WERI-Rb-1 (cell line): ENCODE measurements around the gene PDGFC.
A peak's percentile ranks its signal among the peaks of the same experiment; 100 is the strongest.

ENCODE experiments used
- DNase-seq: peaks from one replicate; pipeline ENCODE4 v3.0.0-alpha.2; 2020
- H3K27ac ChIP-seq: fragments of 250-450 bp; sonication (Bioruptor Pico); 2 replicates; pipeline ENCODE4 v1.5.1; 2020; ENCODE audit warnings: mild to moderate bottlenecking, moderate library complexity
- H3K27me3 ChIP-seq: fragments of 250-450 bp; sonication (Bioruptor Pico); 2 replicates; pipeline ENCODE4 v1.5.1; 2021; ENCODE audit warnings: mild to moderate bottlenecking, low read depth, moderate library complexity; ENCODE audit not compliant: insufficient read depth, severe bottlenecking
- H3K36me3 ChIP-seq: fragments of 250-450 bp; sonication (Bioruptor Pico); 2 replicates; pipeline ENCODE4 v1.5.1; 2020; ENCODE audit warnings: mild to moderate bottlenecking, moderate library complexity
- H3K4me3 ChIP-seq: 2 replicates; pipeline ENCODE4 v1.5.1; 2011; ENCODE audit warnings: low read depth, mild to moderate bottlenecking, control low read depth, low read length
- H3K9me3 ChIP-seq: fragments of 250-450 bp; sonication (Bioruptor Pico); 2 replicates; pipeline ENCODE4 v1.5.1; 2021; ENCODE audit warnings: mild to moderate bottlenecking, moderate library complexity; ENCODE audit not compliant: severe bottlenecking
- TF ChIP-seq, protein P1 (sequence below): IDR thresholded peaks from 2 replicates; pipeline ENCODE4 v1.5.1; 2011; ENCODE audit warnings: low read depth, mild to moderate bottlenecking, control low read depth, inconsistent platforms, low read length

Gene PDGFC

DNA sequence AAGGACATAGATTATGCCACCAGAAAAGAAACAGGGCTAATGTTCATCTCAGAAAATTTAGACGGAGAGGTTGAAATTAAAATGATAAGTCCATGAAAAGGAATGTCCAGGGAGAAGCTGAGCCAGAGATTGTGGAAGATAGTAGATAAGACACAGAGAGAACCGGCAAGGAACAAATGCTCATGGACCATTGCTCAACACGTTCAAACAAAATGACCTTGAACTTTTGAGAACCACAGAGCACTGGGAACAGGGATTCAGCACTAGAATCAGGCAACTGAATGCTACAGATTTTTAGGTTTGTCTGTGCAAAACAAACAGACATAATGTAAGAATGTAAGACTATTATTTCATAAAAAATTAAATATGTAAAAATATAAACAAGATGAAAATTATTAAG, 206.3 kb downstream of the PDGFC start:
- Histone ChIP-seq H3K9me3 (no peaks in the 10 kb centered on the region), H3K27me3 (no peaks in the 10 kb centered on the region), H3K4me3 (no peak overlapping the region), H3K36me3 (no peaks in the 10 kb centered on the region), H3K27ac (no peak overlapping the region)
- TF ChIP-seq, protein P1, sequence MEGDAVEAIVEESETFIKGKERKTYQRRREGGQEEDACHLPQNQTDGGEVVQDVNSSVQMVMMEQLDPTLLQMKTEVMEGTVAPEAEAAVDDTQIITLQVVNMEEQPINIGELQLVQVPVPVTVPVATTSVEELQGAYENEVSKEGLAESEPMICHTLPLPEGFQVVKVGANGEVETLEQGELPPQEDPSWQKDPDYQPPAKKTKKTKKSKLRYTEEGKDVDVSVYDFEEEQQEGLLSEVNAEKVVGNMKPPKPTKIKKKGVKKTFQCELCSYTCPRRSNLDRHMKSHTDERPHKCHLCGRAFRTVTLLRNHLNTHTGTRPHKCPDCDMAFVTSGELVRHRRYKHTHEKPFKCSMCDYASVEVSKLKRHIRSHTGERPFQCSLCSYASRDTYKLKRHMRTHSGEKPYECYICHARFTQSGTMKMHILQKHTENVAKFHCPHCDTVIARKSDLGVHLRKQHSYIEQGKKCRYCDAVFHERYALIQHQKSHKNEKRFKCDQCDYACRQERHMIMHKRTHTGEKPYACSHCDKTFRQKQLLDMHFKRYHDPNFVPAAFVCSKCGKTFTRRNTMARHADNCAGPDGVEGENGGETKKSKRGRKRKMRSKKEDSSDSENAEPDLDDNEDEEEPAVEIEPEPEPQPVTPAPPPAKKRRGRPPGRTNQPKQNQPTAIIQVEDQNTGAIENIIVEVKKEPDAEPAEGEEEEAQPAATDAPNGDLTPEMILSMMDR = no peak
- DNase-seq = no peak

DNA sequence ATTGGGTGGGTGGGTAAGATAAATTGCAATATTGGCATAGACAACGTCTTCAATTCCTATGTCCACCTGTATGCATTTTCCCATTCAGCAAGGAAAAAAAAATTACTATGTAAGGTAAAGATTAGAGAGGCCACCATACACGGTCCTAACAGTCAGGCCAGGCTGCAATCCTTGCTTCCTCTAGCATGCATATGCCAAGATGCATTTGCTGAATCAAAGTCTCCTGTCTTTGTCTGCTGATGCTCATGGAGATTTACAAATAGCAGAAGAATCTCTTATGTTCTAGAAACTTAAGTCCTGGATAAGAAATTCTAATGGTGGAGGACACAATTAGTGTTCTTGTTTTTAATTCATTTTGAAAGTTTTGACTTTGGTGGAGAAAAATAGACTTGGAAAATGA, 206.8 kb downstream of the PDGFC start:
- TF ChIP-seq, protein P1 = no peak
- no peaks in the 10 kb centered on the region for H3K9me3 ChIP-seq
- no peaks in the 10 kb centered on the region for H3K36me3 ChIP-seq
- DNase-seq = no peak
- no peak overlapping the region for H3K4me3 ChIP-seq
- no peaks in the 10 kb centered on the region for H3K27me3 ChIP-seq
- no peak overlapping the region for H3K27ac ChIP-seq

DNA sequence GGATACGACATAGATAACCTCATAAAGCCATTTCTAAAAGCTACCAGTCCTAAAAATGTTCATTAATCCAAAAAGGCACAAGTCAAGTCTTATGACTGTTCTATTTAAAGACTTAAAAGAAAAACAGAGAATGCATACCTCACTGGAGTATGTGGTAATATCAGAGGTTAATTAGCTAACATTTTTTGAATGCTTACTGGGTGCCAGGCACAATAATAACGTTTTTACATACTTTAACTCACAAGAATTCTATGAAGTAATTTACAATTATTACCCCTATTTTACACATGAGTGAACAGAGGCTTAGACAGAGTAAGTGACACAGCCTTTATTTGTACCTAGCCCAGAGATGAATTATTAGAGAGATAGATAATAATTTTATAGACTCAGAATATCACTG, 207.5 kb downstream of the PDGFC start:
- no peak for DNase-seq
- no peaks in the 10 kb centered on the region for H3K9me3 ChIP-seq
- H3K27ac ChIP-seq = no peak overlapping the region
- TF ChIP-seq, protein P1 = no peak
- H3K36me3 ChIP-seq = no peaks in the 10 kb centered on the region
- no peak overlapping the region for H3K4me3 ChIP-seq
- H3K27me3 ChIP-seq = no peaks in the 10 kb centered on the region

DNA sequence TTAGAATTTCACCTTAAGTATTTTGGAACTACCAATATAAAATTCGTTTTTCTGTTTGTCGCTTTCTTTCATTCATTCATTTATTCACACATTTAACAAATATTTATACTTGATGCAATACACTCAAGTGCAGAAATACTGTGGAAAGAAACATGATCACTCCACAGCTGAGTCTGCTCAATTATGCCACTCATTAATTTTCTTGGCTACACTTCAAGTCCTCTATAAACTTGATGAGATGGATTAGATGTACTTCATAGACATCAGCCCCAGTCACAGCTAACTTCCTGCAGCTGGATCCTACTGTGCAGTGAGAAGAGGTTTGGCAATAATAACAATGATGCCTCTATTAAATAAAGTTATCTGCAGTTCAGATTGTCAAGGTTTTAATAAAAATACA, 208.1 kb downstream of the PDGFC start:
- TF ChIP-seq, protein P1 = no peak
- DNase-seq = no peak
- Histone ChIP-seq H3K36me3 (no peaks in the 10 kb centered on the region), H3K9me3 (no peaks in the 10 kb centered on the region), H3K27ac (no peak overlapping the region), H3K4me3 (no peak overlapping the region), H3K27me3 (no peaks in the 10 kb centered on the region)

DNA sequence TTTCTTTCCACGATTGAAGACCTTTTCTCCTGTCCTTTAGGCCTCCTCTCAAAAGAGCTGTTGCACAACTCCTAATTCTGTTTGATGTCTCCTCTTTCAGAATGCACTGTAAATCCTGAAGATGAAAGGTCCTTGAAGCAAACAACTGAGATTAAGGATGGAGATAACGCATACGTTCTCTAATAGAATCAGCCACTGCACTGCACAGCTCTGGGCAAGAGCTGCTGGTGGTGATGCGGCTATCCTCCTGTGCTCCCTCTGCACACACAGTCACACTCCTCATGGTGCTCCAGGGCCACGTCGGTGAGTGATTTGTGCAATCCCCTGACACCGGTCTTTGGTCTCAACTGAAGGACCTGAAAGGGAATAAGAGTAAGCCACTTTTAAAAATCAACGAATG, 208.7 kb downstream of the PDGFC start:
- H3K27ac ChIP-seq = no peak overlapping the region
- peak; percentile 10 for DNase-seq
- no peaks in the 10 kb centered on the region for H3K27me3 ChIP-seq
- TF ChIP-seq, protein P1 = no peak
- no peak overlapping the region for H3K4me3 ChIP-seq
- H3K36me3 ChIP-seq = no peaks in the 10 kb centered on the region
- no peaks in the 10 kb centered on the region for H3K9me3 ChIP-seq

DNA sequence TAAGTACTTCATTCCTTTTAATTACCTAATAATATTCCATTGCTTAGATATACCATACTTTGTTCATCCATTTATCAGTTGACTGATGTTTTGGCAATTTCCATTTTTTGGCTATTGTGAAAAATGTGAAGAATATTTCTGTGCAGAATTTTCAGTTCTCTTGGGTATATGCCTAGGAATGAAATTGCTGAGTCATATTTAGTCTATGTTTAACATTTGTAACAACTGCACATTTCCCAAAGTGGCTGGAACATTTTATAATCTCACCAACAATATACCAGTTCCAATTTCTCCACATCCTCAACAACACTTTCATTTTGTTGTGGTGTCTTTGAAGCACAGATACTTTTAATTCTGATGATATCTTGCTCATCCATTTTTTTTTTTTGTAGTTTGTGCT, 215.5 kb downstream of the PDGFC start:
- no peaks in the 10 kb centered on the region for H3K36me3 ChIP-seq
- H3K27ac ChIP-seq = no peak overlapping the region
- TF ChIP-seq, protein P1 = no peak
- no peaks in the 10 kb centered on the region for H3K27me3 ChIP-seq
- H3K9me3 ChIP-seq = no peaks in the 10 kb centered on the region
- no peak for DNase-seq
- no peak overlapping the region for H3K4me3 ChIP-seq
